Lung (tissue), 12 donors: ENCODE data around the gene LCE5A. TPM values are rescaled to one million over a fixed set of nuclear protein-coding genes. Genes with fewer than 3 reads are reported as not detected.
"Not testable (repeated sequence)": the region's sequence is repeated elsewhere in the genome, so short reads cannot be mapped to it uniquely, and the experiment has no call there.

Experiments
- ATAC-seq: fragments of 200-7000 bp; cut with Tn5 transposase; one replicate; pipeline ENCODE4 v1.9.1; 2020; ENCODE audit warnings: moderate number of reproducible peaks; ENCODE audit not compliant: insufficient read depth, low FRiP score
- DNase-seq, 3 donors: peaks; one replicate each; pipeline ENCODE4 v3.0.0-alpha.2; 2013 to 2017
- H3K27ac ChIP-seq, 2 donors: one replicate each; pipeline ENCODE4 v1.5.1; 2013; ENCODE audit warnings: mild to moderate bottlenecking in 2 of 2, moderate library complexity in 2 of 2, control low read depth in 1 of 2, inconsistent platforms in 1 of 2, low read depth in 1 of 2, low read length in 1 of 2
- H3K27me3 ChIP-seq, 3 donors: one replicate each; pipeline ENCODE4 v1.5.1; 2013; ENCODE audit warnings: low read length in 2 of 3; ENCODE audit not compliant: control insufficient read depth in 3 of 3, insufficient read depth in 3 of 3
- H3K36me3 ChIP-seq, 4 donors: one replicate each; pipeline ENCODE4 v1.5.1; 2013; ENCODE audit warnings: low read length in 4 of 4, mild to moderate bottlenecking in 1 of 4, moderate library complexity in 1 of 4; ENCODE audit not compliant: control insufficient read depth in 4 of 4, insufficient read depth in 4 of 4
- H3K4me1 ChIP-seq, 5 donors: one replicate each; pipeline ENCODE4 v1.5.1; 2013; ENCODE audit warnings: low read length in 5 of 5, mild to moderate bottlenecking in 2 of 5, moderate library complexity in 1 of 5; ENCODE audit not compliant: control insufficient read depth in 5 of 5, insufficient read depth in 5 of 5
- H3K4me3 ChIP-seq: one replicate; pipeline ENCODE4 v1.5.1; 2013; ENCODE audit warnings: mild to moderate bottlenecking, control low read depth, moderate library complexity
- H3K9ac ChIP-seq, 2 donors: one replicate each; pipeline ENCODE4 v1.5.1; 2013; ENCODE audit warnings: low read length in 2 of 2, control low read depth in 1 of 2; ENCODE audit not compliant: insufficient read depth in 1 of 2
- H3K9me3 ChIP-seq, 4 donors: one replicate each; pipeline ENCODE4 v1.5.1; 2013; ENCODE audit warnings: low read length in 3 of 4, mild to moderate bottlenecking in 1 of 4, moderate library complexity in 1 of 4; ENCODE audit not compliant: control insufficient read depth in 4 of 4, insufficient read depth in 3 of 4
- CTCF ChIP-seq: IDR thresholded peaks from 2 replicates; pipeline ENCODE4 v1.5.1; 2012; ENCODE audit warnings: mild to moderate bottlenecking; ENCODE audit errors: control extremely low read depth, extremely low read depth
- WGBS, 2 donors: extraction: QIAGEN DNeasy Blood & Tissue Kit; methylation state at CpG; one replicate each; pipeline ENCODE4 v1.1.7; 2013; 5-methylcytosine and 5-hydroxymethylcytosine counted together
- polyA plus RNA-seq, 2 donors: library from polyadenylated mRNA; stranded (reverse); fragments of 200-250 nt; gene quantifications; one replicate each; pipeline ENCODE4 v1.2.1, GENCODE V29; 2013
- total RNA-seq, 2 donors: library from RNA; depleted of rRNA in 1 of 2; stranded (reverse); fragments of >200 nt in 1 of 2; gene quantifications; one replicate each; pipeline ENCODE4 v1.2.1, GENCODE V29; 2014 to 2021
- donor health status: control.
- donor health status: control.
- donor health status: Bipolar disorder and iron deficiency.
- donor health status: healthy.
- donor health status: DM: yes; HTN: yes; CAD: no.

LCE5A gene
- total and polyA plus RNA-seq, 4 donors: 0.07 TPM; not detected in 3

GRCh38 chr1:152539901-152540300, 29.3 kb downstream of the LCE5A start:
- DNase-seq (no peak), ATAC-seq (no peak)
- Histone ChIP-seq H3K27ac (no peak overlapping the region), H3K4me3 (no peak overlapping the region), H3K9me3 (peaks cover 0 to 5% (median 0%) of the 10 kb centered on the region in 4 donors), H3K27me3 (no peaks in the 10 kb centered on the region), H3K9ac (no peak overlapping the region), H3K4me1 (no peaks in the 10 kb centered on the region), H3K36me3 (no peaks in the 10 kb centered on the region)
- 73% methylated on average over 2 of the region's 2 CpGs for WGBS, 2 donors
- TF ChIP-seq CTCF: no peak

GRCh38 chr1:152543820-152544219, 33.2 kb downstream of the LCE5A start:
- WGBS, 2 donors: 43 to 64% methylated on average over 4 of the region's 4 CpGs
- no peak overlapping the region for H3K4me3 ChIP-seq
- H3K4me1 ChIP-seq: no peaks in the 10 kb centered on the region
- ATAC-seq (no peak), DNase-seq (no peak)
- no peak for TF ChIP-seq CTCF
- peaks cover 0 to 8% (median 0%) of the 10 kb centered on the region in 4 donors for H3K9me3 ChIP-seq
- H3K27ac ChIP-seq: no peak overlapping the region
- H3K9ac ChIP-seq: no peak overlapping the region
- no peaks in the 10 kb centered on the region for H3K36me3 ChIP-seq
- H3K27me3 ChIP-seq: no peaks in the 10 kb centered on the region

GRCh38 chr1:152546704-152547103, 36.1 kb downstream of the LCE5A start:
- Histone ChIP-seq H3K4me1 (no peaks in the 10 kb centered on the region), H3K36me3 (no peaks in the 10 kb centered on the region), H3K27me3 (no peaks in the 10 kb centered on the region), H3K4me3 (no peak overlapping the region), H3K9me3 (peaks cover 0 to 8% (median 0%) of the 10 kb centered on the region in 4 donors), H3K27ac (no peak overlapping the region), H3K9ac (no peak overlapping the region)
- ATAC-seq (no peak), DNase-seq (no peak)
- 19 to 43% methylated on average over 1 of the region's 1 CpG for WGBS, 2 donors
- no peak for TF ChIP-seq CTCF

GRCh38 chr1:152548358-152548757, 37.8 kb downstream of the LCE5A start:
- H3K9ac ChIP-seq, ATAC-seq, H3K27ac ChIP-seq, H3K9me3 ChIP-seq, H3K27me3 ChIP-seq, H3K4me1 ChIP-seq, H3K4me3 ChIP-seq, DNase-seq, H3K36me3 ChIP-seq: not testable (repeated sequence)
- WGBS, 2 donors: no CpG with 5 or more reads among the region's 1 CpG

Other genes with a start within 250 kb of the LCE5A start
- gene FLG, start 185.6 kb upstream of the LCE5A start, total RNA-seq: not detected
- gene FLG, start 185.6 kb upstream of the LCE5A start, polyA plus RNA-seq: under 1 TPM in 1 of 2 donors, not detected in 1; 0.02 TPM
- gene FLG2, start 150.8 kb upstream of the LCE5A start, total RNA-seq: not detected
- gene FLG2, start 150.8 kb upstream of the LCE5A start, polyA plus RNA-seq: not detected
- gene CRNN, start 96.5 kb upstream of the LCE5A start, total RNA-seq: not detected
- gene CRNN, start 96.5 kb upstream of the LCE5A start, polyA plus RNA-seq: under 1 TPM; 0.22 to 0.31 TPM
- not detected for gene CRCT1, start 3.7 kb downstream of the LCE5A start, total RNA-seq
- gene CRCT1, start 3.7 kb downstream of the LCE5A start, polyA plus RNA-seq: not detected
- not detected for gene LCE3E, start 56.0 kb downstream of the LCE5A start, total RNA-seq
- not detected for gene LCE3E, start 56.0 kb downstream of the LCE5A start, polyA plus RNA-seq
- not detected for gene LCE3D, start 69.7 kb downstream of the LCE5A start, total RNA-seq
- not detected for gene LCE3D, start 69.7 kb downstream of the LCE5A start, polyA plus RNA-seq
- not detected for gene LCE3C, start 89.4 kb downstream of the LCE5A start, total RNA-seq
- gene LCE3C, start 89.4 kb downstream of the LCE5A start, polyA plus RNA-seq: not detected
- gene LCE3B, start 103.0 kb downstream of the LCE5A start, total RNA-seq: not detected
- gene LCE3B, start 103.0 kb downstream of the LCE5A start, polyA plus RNA-seq: not detected
- gene LCE3A, start 112.3 kb downstream of the LCE5A start, total RNA-seq: not detected
- gene LCE3A, start 112.3 kb downstream of the LCE5A start, polyA plus RNA-seq: not detected
- not detected for gene LCE2D, start 152.6 kb downstream of the LCE5A start, total RNA-seq
- gene LCE2D, start 152.6 kb downstream of the LCE5A start, polyA plus RNA-seq: not detected
- not detected for gene LCE2C, start 164.5 kb downstream of the LCE5A start, total RNA-seq
- gene LCE2C, start 164.5 kb downstream of the LCE5A start, polyA plus RNA-seq: not detected
- gene LCE2B, start 175.3 kb downstream of the LCE5A start, total RNA-seq: not detected
- not detected for gene LCE2B, start 175.3 kb downstream of the LCE5A start, polyA plus RNA-seq
- gene LCE2A, start 187.5 kb downstream of the LCE5A start, total RNA-seq: not detected
- not detected for gene LCE2A, start 187.5 kb downstream of the LCE5A start, polyA plus RNA-seq
- not detected for gene LCE4A, start 197.4 kb downstream of the LCE5A start, total RNA-seq
- not detected for gene LCE4A, start 197.4 kb downstream of the LCE5A start, polyA plus RNA-seq
- gene KPRP, start 247.2 kb downstream of the LCE5A start, total RNA-seq: not detected
- not detected for gene KPRP, start 247.2 kb downstream of the LCE5A start, polyA plus RNA-seq